Measurements from ENCODE around the gene CBFA2T2.

CBFA2T2 gene

DNA sequence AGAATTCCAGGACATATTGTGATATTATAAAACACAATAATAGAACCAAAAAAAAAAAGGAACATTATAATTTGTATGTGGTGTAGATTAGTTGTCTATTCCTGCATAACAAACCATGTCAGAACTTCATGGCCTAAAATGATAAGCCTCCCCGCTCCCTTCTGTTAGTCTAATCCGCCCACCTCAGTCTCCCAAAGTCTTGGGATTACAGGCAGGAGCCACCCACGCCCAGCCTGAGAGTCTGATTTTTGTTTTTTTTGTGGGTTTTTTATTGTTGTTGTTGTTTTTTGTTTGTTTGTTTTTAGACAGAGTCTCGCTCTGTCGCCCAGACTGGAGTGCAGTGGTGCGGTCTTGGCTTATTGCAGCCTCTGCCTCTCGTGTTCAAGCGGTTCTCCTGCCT is 111.1 kb downstream of the CBFA2T2 start:
- no peak overlapping the region for H3K4me3 Mint-ChIP-seq
- H3K4me1 Mint-ChIP-seq, result no peaks in the 10 kb centered on the region
- peaks cover 7% of the 10 kb centered on the region for H3K9me3 Mint-ChIP-seq
- no peaks in the 10 kb centered on the region for H3K27me3 Mint-ChIP-seq (ENCODE audit: low read depth, poor library complexity)
- no peak for DNase-seq
- H3K27ac Mint-ChIP-seq, result no peak overlapping the region
- no peak for TF ChIP-seq CTCF (IDR thresholded peaks at IDR 0.05)
- peaks cover 34% of the 10 kb centered on the region for H3K36me3 Mint-ChIP-seq (ENCODE audit: low read depth)

DNA sequence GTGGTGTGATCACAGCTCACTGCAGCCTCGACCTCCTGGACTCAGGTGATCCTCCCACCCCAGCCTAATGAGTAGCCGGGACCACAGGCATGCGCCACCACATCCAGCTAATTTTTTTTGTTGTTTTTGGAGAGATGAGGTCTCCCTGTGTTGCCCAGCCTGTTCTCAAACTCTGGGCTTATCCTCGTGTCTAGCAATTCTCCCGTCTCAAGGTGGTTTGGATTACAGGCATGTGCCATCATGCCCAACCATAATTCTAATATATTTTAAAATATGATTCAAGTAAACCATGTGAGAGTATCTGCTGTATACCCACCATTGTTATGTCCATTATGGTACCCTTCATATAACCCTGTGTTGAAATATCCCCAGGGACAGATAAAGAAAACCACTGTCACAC is 112.0 kb downstream of the CBFA2T2 start:
- H3K27me3 Mint-ChIP-seq (ENCODE audit: low read depth, poor library complexity), result no peaks in the 10 kb centered on the region
- TF ChIP-seq CTCF (IDR thresholded peaks at IDR 0.05), result no peak
- H3K4me1 Mint-ChIP-seq, result no peaks in the 10 kb centered on the region
- no peak overlapping the region for H3K4me3 Mint-ChIP-seq
- DNase-seq, result no peak
- H3K9me3 Mint-ChIP-seq, result peaks cover 7% of the 10 kb centered on the region
- peaks cover 32% of the 10 kb centered on the region for H3K36me3 Mint-ChIP-seq (ENCODE audit: low read depth)
- no peak overlapping the region for H3K27ac Mint-ChIP-seq

DNA sequence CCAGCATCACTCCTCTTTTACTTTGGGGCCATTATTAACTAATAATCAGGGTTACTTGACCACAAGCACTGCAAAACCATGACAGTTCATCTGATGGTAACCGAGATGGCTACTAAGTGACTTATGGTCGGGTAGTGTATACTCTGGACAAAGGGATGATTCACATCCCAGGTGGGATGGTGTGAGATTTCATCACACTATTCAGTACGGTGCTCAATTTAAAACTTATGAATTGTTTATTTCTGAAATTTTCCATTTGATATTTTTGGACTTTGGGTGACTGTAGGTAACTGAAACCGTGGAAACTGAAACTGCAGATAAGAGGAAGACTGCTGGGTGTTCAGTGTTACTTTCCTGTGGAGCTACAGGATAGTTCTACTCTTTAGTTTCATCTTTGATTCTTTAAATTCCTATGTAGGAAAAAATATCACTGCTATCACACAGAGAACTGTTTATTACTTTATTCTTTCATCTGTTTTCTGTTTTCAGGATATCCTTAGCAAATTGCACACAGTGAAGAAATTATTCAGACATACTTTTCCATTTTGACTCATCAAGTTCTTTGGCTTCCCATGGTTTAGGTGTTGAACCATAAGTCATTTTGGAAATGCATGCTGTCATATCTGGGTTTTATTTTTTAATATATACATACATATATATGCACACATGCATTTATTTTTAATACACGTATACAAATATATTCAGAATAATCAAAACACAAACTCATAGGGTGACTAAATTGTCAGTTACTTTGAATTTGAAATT is 113.1 kb downstream of the CBFA2T2 start:
- TF ChIP-seq CTCF (IDR thresholded peaks at IDR 0.05), result no peak
- no peak overlapping the region for H3K27ac Mint-ChIP-seq
- no peak overlapping the region for H3K4me3 Mint-ChIP-seq
- H3K36me3 Mint-ChIP-seq (ENCODE audit: low read depth), result peaks cover 22% of the 10 kb centered on the region
- no peaks in the 10 kb centered on the region for H3K9me3 Mint-ChIP-seq
- no peak for DNase-seq
- no peaks in the 10 kb centered on the region for H3K4me1 Mint-ChIP-seq
- H3K27me3 Mint-ChIP-seq (ENCODE audit: low read depth, poor library complexity), result no peaks in the 10 kb centered on the region

DNA sequence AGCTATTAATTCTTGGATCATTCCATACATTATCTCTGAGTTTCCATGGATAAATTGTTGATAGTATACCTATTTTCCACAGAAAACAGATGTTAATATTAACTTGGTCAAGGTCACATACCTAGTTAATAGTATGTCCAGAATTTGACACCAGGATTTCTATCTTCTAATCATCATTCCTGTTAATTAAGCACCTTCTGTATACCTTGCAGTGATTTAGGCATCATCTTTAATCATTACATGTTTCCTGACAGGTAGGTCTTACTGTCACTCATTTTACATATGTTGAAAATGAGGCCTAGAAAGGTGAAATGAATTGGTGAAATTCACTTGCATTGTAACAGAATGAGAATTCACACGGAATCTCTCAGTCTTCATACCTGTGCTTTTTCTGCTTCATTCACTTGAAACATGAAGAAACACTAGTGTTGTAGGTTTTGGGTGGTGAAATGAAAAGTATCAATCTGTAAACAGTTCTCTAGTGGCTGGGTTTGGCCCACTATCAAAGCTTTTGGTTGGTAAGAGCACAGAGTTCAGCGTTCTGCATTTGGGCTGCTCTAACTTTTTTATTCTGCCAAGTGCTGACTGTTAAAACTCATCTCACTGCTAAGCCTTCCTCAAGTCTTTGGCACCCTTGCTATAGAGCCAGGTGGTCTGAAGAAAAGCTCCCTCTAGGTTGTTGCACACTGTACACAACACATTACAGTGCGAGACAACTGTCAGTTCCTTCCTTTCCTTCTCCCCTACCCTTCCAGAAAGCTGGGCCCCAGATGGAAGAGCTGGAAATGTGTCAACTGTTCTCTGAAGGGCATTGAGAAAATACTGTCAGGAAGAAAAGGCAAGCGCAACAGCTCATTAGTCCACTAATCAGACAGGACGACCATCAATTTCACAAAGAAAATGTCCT is 114.4 kb downstream of the CBFA2T2 start:
- H3K4me1 Mint-ChIP-seq, result no peaks in the 10 kb centered on the region
- no peak for DNase-seq

DNA sequence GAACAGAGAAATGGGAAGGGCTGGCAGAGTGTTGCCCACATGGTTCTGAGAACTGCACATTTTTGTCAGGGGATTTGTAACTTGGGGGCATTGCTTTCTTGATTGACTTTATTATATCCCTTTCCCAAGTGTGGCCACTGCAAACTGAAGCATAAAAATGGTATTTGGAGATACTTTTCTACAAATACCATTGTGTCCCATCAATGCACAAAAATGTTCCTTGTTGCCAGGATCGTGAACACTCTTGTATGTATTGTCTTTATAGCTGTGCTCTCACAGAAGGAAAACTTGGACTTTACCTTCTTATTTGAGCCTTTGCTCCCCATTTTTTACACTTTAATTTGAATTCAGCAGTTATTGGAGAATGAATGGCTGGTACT is 115.1 kb downstream of the CBFA2T2 start:
- H3K4me1 Mint-ChIP-seq, result no peaks in the 10 kb centered on the region
- H3K4me3 Mint-ChIP-seq, result no peak overlapping the region
- no peak overlapping the region for H3K27ac Mint-ChIP-seq
- DNase-seq, result no peak
- no peak for TF ChIP-seq CTCF (IDR thresholded peaks at IDR 0.05)
- peaks cover 35% of the 10 kb centered on the region for H3K36me3 Mint-ChIP-seq (ENCODE audit: low read depth)
- no peaks in the 10 kb centered on the region for H3K27me3 Mint-ChIP-seq (ENCODE audit: low read depth, poor library complexity)
- no peaks in the 10 kb centered on the region for H3K9me3 Mint-ChIP-seq

More for the DNA sequence above, 114.4 kb downstream of the CBFA2T2 start:
- no peak overlapping the region for H3K4me3 Mint-ChIP-seq
- peaks cover 31% of the 10 kb centered on the region for H3K36me3 Mint-ChIP-seq (ENCODE audit: low read depth)
- TF ChIP-seq CTCF (IDR thresholded peaks at IDR 0.05), result no peak
- H3K27me3 Mint-ChIP-seq (ENCODE audit: low read depth, poor library complexity), result no peaks in the 10 kb centered on the region
- H3K9me3 Mint-ChIP-seq, result no peaks in the 10 kb centered on the region
- H3K27ac Mint-ChIP-seq, result no peak overlapping the region
